ENCODE results near the gene FLNB. TPM values are rescaled to one million over a fixed set of nuclear protein-coding genes. Genes with fewer than 3 reads are reported as not detected.

Gene FLNB
- polyA plus RNA-seq, 1 of the 3 experiments (the other 2 are of a cell fraction), result 127 TPM

GRCh38 chr3:57963811-57964346 is 44.3 kb upstream of the FLNB start:
- no peaks in the 10 kb centered on the region for H3K27me3 ChIP-seq (ENCODE audit: insufficient read depth)
- H3K9me3 ChIP-seq, result no peaks in the 10 kb centered on the region
- H3K4me2 ChIP-seq, result no peak overlapping the region
- H3K79me2 ChIP-seq (ENCODE audit: insufficient read depth), result no peaks in the 10 kb centered on the region
- TF ChIP-seq GATA2 (CRISPR knock-in tag; IDR thresholded peaks at IDR 0.05) (no peak), RXRA (IDR thresholded peaks at IDR 0.05; ENCODE audit: borderline replicate concordance, low read depth) (no peak), TAF1 (IDR thresholded peaks at IDR 0.05; ENCODE audit: borderline replicate concordance, low read depth, low read length) (no peak), NFIC (IDR thresholded peaks at IDR 0.05; ENCODE audit: borderline replicate concordance) (no peak), USF2 (IDR thresholded peaks at IDR 0.05; ENCODE audit: borderline replicate concordance, low read depth, low read length) (no peak), IRF3 (IDR thresholded peaks at IDR 0.05; ENCODE audit: low read depth, low read length) (no peak), CTCF (IDR thresholded peaks at IDR 0.05) (no peak), MXI1 (IDR thresholded peaks at IDR 0.05; ENCODE audit: low read depth, low read length) (no peak), MEF2A (IDR thresholded peaks at IDR 0.05; ENCODE audit: borderline replicate concordance, low read depth) (no peak), JUND (IDR thresholded peaks at IDR 0.05) (no peak), ZBTB33 (IDR thresholded peaks at IDR 0.05; ENCODE audit: borderline replicate concordance, low read depth) (no peak), EP300 (IDR thresholded peaks at IDR 0.05; ENCODE audit: borderline replicate concordance in 1 of 2, low read depth in 1 of 2, low read length in 1 of 2) (no peak), TEAD4 (IDR thresholded peaks at IDR 0.05; ENCODE audit: borderline replicate concordance, insufficient read depth) (no peak), NRF1 (IDR thresholded peaks at IDR 0.05; ENCODE audit: low read depth, low read length) (no peak), RAD21 (IDR thresholded peaks at IDR 0.05; ENCODE audit: low read length) (no peak), FOXM1 (IDR thresholded peaks at IDR 0.05; ENCODE audit: low read depth) (no peak)
- H4K20me1 ChIP-seq (ENCODE audit: insufficient read depth), result no peaks in the 10 kb centered on the region
- peaks cover 7% of the 10 kb centered on the region for H3F3A ChIP-seq (replicated peaks; ENCODE audit: insufficient read depth)
- ChIA-PET POLR2A (no interaction called here), CTCF (no interaction called here)
- no peaks in the 10 kb centered on the region for H3K36me3 ChIP-seq (replicated peaks in 1 of 2; ENCODE audit: control insufficient read depth in 1 of 2, insufficient read depth in 2 of 2, low read length in 1 of 2)
- no peak overlapping the region for H2AFZ ChIP-seq (ENCODE audit: low read depth)
- no peaks in the 10 kb centered on the region for H3K4me1 ChIP-seq (ENCODE audit: control insufficient read depth in 1 of 2, insufficient read depth in 2 of 2, low read depth in 1 of 2, low read length in 1 of 2)
- H3K4me3 ChIP-seq (ENCODE audit: low read depth in 2 of 2, low read length in 1 of 2), result no peak overlapping the region
- H3K9ac ChIP-seq, result no peak overlapping the region
- no peak for DNase-seq
- WGBS (ENCODE audit: low lambda C conversion rate), result 100% methylated on average over 5 of the region's 7 CpGs
- no peak overlapping the region for H3K27ac ChIP-seq (ENCODE audit: low read depth in 2 of 2, low read length in 1 of 2)
- no peaks in the 10 kb centered on the region for H3K9me2 ChIP-seq

All from SK-N-SH (cell line).